ENCODE data around the gene HYI. TPM values are rescaled to one million over a fixed set of nuclear protein-coding genes. Genes with fewer than 3 reads are reported as not detected.
"Not testable (repeated sequence)": the region's sequence is repeated elsewhere in the genome, so short reads cannot be mapped to it uniquely, and the experiment has no call there.

Gene HYI
- total RNA-seq, 3 donors from 2014 or later = 66.6 to 79.3 (median 70.1) TPM

GRCh38 chr1:43465505-43466067 is 11.9 kb upstream of the HYI start:
- Histone ChIP-seq H3K36me3 (no peaks in the 10 kb centered on the region), H3K4me1 (no peaks in the 10 kb centered on the region), H3K27ac (no peak overlapping the region), H3K27me3 (no peaks in the 10 kb centered on the region), H3K4me3 (no peak overlapping the region), H3K9me3 (no peaks in the 10 kb centered on the region)
- intact Hi-C loops (cut with DNase I; ENCODE audit: low total_unique reads) = no loop called here
- TF ChIP-seq POLR2A (IDR thresholded peaks at IDR 0.05) (no peak), POLR2AphosphoS5 (IDR thresholded peaks at IDR 0.05) (no peak)
- TF ChIP-seq, protein P1, sequence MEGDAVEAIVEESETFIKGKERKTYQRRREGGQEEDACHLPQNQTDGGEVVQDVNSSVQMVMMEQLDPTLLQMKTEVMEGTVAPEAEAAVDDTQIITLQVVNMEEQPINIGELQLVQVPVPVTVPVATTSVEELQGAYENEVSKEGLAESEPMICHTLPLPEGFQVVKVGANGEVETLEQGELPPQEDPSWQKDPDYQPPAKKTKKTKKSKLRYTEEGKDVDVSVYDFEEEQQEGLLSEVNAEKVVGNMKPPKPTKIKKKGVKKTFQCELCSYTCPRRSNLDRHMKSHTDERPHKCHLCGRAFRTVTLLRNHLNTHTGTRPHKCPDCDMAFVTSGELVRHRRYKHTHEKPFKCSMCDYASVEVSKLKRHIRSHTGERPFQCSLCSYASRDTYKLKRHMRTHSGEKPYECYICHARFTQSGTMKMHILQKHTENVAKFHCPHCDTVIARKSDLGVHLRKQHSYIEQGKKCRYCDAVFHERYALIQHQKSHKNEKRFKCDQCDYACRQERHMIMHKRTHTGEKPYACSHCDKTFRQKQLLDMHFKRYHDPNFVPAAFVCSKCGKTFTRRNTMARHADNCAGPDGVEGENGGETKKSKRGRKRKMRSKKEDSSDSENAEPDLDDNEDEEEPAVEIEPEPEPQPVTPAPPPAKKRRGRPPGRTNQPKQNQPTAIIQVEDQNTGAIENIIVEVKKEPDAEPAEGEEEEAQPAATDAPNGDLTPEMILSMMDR (IDR thresholded peaks at IDR 0.05) = no peak
- no peak for DNase-seq (ENCODE audit: low spot score in 2 of 2)

DNA sequence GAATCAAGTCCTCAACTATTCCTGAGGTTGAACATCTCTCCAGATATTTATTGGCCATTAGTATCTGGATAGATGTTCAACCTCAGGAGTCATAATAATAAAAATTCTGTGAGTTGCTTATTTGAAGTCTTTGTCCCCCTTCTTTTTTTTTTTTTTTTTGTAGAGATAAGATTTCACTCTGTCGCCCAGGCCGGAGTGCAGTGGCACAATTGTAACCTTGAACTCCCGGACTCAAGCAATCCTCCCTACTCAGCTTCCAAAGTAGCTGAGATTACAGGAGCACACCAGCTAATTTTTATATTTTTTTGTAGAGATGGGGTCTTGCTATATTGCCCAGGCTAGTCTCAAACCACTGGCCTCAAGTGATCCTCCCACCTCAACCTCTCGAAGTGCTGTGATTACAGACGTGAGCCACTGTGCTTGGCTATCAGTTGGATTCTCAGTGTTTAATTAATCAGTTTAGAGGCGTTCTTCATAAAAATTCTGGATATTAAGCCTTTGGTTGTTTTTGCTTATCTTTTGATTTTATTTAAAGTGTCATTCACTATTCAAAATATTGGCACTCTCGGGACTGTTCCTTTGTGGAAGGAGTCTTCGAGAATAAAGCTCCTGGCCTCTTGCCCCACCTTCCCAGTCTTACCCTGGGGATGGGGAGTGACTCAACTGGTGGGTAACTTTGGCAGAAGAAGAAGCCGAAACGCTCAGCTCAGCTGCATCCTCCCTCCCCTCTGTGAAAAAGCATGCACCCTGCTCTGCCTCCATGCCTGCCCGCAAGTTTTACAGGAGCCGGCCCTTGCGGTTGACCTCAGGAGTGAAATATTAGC is 11.2 kb upstream of the HYI start:
- no peaks in the 10 kb centered on the region for H3K27me3 ChIP-seq
- no peak for DNase-seq (ENCODE audit: low spot score in 2 of 2)
- H3K4me1 ChIP-seq = no peaks in the 10 kb centered on the region
- no peaks in the 10 kb centered on the region for H3K9me3 ChIP-seq
- no peak overlapping the region for H3K27ac ChIP-seq
- TF ChIP-seq POLR2A (IDR thresholded peaks at IDR 0.05) = no peak
- TF ChIP-seq POLR2AphosphoS5 (IDR thresholded peaks at IDR 0.05) = no peak
- TF ChIP-seq, protein P1 (IDR thresholded peaks at IDR 0.05) = no peak
- H3K36me3 ChIP-seq = no peaks in the 10 kb centered on the region
- H3K4me3 ChIP-seq = no peak overlapping the region
- intact Hi-C loops (cut with DNase I; ENCODE audit: low total_unique reads) = no loop called here

GRCh38 chr1:43463479-43463878 is 9.7 kb upstream of the HYI start:
- intact Hi-C loops (cut with DNase I; ENCODE audit: low total_unique reads) = no loop called here
- H3K4me3 ChIP-seq = no peak overlapping the region
- no peaks in the 10 kb centered on the region for H3K36me3 ChIP-seq
- TF ChIP-seq, protein P1 (IDR thresholded peaks at IDR 0.05) = no peak
- TF ChIP-seq POLR2AphosphoS5 (IDR thresholded peaks at IDR 0.05) (no peak), POLR2A (IDR thresholded peaks at IDR 0.05) (no peak)
- no peaks in the 10 kb centered on the region for H3K9me3 ChIP-seq
- H3K4me1 ChIP-seq = no peaks in the 10 kb centered on the region
- no peak overlapping the region for H3K27ac ChIP-seq
- no peaks in the 10 kb centered on the region for H3K27me3 ChIP-seq
- DNase-seq (ENCODE audit: low spot score in 2 of 2) = no peak

DNA sequence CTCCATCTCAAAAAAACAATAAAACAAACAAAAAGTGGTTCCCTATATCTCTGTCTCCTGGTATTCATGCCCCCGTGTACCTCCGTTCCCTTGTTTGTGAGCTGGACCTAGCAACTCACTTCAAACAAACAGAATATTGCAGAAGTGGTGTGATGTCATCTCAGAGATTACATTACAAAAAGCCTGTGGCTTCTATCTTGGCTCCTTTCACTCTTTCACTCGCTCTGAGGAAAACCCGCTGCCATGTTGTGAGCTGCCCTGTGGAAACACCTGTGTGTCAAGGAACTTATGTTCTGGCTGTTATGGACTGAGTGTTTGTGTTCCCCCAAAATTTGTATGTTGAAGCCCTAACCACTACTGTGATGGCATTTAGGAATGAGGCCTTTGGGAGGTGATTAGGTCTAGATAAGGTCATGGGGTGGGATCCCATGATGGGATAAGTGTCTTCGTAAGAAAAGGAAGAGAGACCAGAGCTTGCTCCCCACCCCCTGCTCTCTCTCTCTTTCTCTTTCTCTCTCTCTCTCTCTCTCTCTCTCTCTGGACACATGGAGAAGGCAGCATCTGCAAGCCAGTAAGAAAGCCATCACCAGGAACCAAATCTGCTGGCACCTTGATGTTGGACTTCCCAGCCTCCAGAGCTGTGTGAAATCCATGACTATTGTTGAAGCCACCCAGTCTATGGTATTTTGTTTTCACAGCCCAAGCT is 7.4 kb upstream of the HYI start:
- Histone ChIP-seq H3K4me1 (no peaks in the 10 kb centered on the region), H3K4me3 (no peak overlapping the region), H3K36me3 (no peaks in the 10 kb centered on the region), H3K27me3 (no peaks in the 10 kb centered on the region), H3K9me3 (no peaks in the 10 kb centered on the region), H3K27ac (no peak overlapping the region)
- DNase-seq (ENCODE audit: low spot score in 2 of 2) = no peak
- TF ChIP-seq POLR2AphosphoS5 (IDR thresholded peaks at IDR 0.05) (no peak), POLR2A (IDR thresholded peaks at IDR 0.05) (no peak)
- TF ChIP-seq, protein P1 (IDR thresholded peaks at IDR 0.05) = no peak
- intact Hi-C loops (cut with DNase I; ENCODE audit: low total_unique reads) = no loop called here

DNA sequence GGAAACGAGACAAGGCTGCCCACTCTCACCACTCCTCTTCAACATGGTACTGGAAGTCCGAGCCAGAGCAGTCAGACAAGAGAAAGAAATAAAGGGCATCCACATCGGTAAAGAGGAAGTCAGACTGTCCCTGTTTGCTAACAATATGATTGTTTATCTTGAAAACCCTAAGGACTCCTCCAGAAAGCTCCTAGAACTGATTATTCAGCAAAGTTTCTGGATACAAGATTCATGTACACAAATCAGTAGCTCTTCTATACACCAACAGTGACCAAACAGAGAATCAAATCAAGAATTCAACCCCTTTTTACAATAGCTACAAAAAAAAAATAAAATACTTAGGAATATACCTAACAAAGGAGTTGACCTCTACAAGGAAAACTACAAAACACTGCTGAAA is 4.6 kb upstream of the HYI start:
- H3K9me3 ChIP-seq; H3K4me3 ChIP-seq; H3K27me3 ChIP-seq; H3K4me1 ChIP-seq; H3K36me3 ChIP-seq; intact Hi-C loops (cut with DNase I; ENCODE audit: low total_unique reads); DNase-seq (ENCODE audit: low spot score in 2 of 2); H3K27ac ChIP-seq: not testable (repeated sequence)
